Stimulated activated CD4-positive, alpha-beta T cell treated with anti-CD3 and anti-CD28 coated beads, Interleukin-4, amount 100 ng/mL, for 4 hours (primary cell): ENCODE results near the gene NDUFA13.
"Not testable (repeated sequence)": the region's sequence is repeated elsewhere in the genome, so short reads cannot be mapped to it uniquely, and the experiment has no call there.

Source experiments
- DNase-seq, 2 experiments: peaks; one replicate each; pipeline ENCODE4 v3.0.0-alpha.2; 2020

Gene NDUFA13

DNA sequence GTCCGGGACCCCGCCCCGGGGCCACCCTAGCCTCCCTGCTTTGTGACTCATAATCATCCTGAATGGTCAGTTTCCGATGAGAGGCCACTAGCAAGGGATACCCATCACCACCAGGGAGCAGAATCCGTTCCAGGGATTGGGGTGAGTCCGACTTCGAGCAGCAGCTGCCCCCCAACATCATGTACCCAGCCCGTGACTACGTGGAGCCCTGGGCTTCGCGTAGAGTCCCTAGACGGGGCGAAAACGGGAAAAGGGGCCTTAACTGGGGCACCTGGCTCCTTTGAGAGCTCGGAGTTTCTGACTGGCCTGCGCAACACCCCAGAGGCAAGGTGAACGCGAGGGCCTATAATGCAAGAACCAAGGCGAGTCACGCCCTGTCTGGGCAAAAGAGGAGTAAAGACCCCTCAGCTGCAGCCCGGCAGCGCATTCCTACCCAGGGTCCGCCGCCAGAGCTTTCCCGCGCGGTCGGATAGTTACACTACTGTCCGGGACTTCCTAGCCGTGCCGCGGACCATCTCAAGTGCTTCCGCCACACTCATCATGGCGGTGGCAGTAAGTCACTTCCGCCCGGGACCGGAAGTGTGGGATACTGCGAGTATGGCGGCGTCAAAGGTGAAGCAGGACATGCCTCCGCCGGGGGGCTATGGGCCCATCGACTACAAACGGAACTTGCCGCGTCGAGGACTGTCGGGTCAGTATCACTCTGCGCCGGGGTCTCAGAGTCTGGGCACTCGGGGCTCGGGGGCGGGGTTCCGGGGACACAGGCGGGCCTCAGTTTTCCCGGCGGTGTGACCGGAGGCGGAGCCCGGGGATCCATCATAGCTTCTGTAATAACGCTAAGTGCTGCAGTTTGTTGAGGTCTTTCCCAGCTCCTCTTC lies at the start of gene NDUFA13:
TSS of gene NDUFA13 (plus strand) at position 584 of the 878 bp plus-strand sequence. CDS start at position 598, 14 bp downstream.
- DNase-seq, result peak; percentile 89 to 92

DNA sequence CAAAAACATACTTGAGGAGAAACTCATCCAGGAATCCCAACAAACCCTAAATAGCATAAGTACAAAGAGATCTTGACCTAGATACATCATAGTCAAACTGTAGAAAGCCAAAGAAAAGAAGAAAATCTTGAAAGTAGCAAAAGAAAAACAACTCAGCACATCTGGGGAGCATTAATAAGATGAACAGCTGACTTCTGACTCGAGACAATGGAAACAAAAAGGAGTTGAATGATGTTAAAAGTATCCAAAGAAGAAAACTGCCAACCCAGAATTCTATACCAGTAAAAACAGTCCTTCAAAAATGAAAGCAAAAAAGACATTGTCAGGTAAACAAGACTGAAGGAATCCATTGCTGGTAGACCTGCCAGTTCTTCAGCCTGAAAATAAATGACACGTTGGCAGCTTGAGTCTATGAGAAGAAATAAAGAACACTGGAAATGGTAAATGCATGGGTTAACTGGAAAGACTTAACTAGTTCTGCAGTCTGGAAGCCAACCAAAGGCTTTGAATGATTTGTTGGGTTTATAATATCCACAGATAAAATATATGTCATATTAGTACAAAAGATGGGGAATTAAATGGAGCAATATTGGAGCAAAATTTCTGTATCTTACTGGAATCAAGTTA lies 47.5 kb upstream of the NDUFA13 start:
- no peak for DNase-seq

DNA sequence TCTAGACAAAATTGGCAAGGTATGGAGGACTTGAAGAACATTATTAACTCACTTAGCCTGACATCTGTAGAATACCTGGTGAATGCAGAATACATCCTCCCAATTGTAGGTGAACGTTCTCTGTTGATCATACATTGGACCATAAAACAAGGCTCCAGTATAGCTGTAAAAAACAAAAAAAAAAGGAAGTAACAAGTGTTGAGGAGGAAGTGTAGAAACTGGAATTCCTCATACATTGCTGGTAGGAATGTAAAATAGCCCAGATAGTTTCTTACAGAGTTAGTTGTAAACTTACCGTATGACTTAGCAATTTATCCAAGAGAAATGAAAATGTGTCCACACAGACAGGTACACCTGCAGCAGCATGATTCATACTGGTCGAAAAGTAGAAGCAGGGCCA lies 45.4 kb upstream of the NDUFA13 start:
- no peak for DNase-seq

DNA sequence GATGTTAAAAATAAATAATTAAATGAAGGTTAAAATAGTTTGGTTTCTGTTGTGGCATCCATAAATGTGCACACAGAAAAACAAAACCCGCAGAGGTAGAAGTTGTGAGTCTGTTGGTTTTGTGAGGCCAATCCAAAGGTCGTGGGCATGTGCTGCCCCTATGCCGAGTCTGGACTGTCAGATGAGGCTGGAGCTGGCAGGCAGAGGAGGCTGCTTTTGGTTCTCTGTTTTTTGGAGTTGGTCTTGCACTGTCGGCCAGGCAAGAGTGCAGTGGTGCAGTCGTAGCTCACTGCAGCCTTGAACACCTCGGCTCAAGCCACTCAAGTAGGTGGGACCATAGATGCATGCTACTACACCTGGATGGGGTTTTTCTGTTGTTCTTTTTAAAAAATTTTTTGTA lies 44.3 kb upstream of the NDUFA13 start:
- DNase-seq, result no peak

- DNase-seq, result not testable (repeated sequence)
Observed at GRCh38 chr19:19472106-19472505, 43.9 kb upstream of the NDUFA13 start.

- DNase-seq, result no peak
Observed at GRCh38 chr19:19475015-19475765, 40.8 kb upstream of the NDUFA13 start.

- no peak for DNase-seq
Observed at GRCh38 chr19:19475849-19476828, 39.9 kb upstream of the NDUFA13 start.

DNA sequence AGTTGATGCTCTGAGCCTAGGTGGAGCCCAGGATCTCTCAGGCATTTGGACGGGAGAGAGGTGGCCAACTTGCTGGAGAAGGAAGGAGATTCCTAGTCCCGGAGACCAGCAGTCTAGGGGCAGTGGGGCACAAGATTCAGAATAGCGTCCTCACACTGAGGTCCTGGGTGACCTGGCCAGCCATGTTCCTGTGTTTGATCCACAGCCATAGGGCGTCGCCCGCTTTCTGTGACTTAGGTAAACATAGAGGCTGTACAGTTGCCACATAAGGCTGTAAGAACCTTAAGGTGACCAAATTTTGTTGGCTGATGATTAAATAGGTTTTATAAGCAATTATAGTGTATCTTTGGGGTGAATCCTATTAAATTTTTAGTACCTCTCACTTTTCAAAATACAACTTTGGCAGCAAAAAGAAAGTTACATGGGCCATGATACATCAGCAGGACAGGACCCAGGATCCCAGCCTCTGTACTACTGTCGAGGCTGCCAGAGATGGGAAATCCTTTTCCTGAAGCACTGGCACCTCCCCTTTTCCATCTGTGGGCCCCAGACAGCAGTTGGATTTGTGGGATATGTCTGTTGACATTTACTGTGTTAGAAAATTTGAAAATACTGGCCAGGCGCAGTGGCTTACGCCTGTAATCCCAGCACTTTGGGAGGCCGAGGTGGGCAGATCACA lies 38.2 kb upstream of the NDUFA13 start:
- DNase-seq, result no peak

GRCh38 chr19:19480688-19481087 lies 35.3 kb upstream of the NDUFA13 start:
- DNase-seq, result no peak

DNA sequence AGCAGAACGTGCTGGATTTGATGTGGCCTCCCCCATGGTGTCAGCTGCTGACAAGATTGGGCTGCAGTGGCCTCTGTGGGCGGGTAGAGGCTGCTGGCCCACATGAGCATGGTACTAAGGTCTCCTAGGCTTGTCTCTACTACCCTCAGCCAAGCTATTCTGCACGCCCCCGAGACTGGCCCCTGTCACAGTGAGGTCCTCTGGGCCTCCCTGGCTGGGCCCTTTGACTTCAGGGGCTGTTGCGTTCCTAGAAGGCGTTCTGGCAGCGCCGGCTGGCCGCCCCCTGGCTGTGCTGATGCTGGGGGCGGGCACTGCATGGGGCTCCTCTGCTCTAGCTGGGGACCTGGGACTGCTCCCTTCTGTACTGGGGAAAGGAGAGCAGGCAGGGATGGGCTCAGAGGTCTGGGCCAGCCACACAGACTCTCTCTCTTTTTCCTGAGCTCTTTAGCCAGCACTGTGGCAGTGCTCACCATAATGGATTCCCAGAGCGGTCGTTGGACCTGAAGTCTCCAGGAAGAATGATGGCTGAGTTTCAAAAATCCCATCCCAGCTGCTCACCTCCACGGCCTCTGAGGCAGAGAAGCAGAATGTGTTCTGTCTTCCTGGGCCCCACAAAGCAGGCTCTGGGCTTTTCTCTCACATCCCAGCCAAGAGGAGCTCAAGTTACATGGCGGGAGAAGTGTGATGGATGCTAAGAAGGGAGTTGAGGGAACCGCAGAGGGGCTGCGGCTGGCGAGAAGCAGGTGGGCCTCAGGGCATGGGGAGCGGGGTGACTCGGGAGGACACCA lies 33.0 kb upstream of the NDUFA13 start:
- no peak for DNase-seq

DNA sequence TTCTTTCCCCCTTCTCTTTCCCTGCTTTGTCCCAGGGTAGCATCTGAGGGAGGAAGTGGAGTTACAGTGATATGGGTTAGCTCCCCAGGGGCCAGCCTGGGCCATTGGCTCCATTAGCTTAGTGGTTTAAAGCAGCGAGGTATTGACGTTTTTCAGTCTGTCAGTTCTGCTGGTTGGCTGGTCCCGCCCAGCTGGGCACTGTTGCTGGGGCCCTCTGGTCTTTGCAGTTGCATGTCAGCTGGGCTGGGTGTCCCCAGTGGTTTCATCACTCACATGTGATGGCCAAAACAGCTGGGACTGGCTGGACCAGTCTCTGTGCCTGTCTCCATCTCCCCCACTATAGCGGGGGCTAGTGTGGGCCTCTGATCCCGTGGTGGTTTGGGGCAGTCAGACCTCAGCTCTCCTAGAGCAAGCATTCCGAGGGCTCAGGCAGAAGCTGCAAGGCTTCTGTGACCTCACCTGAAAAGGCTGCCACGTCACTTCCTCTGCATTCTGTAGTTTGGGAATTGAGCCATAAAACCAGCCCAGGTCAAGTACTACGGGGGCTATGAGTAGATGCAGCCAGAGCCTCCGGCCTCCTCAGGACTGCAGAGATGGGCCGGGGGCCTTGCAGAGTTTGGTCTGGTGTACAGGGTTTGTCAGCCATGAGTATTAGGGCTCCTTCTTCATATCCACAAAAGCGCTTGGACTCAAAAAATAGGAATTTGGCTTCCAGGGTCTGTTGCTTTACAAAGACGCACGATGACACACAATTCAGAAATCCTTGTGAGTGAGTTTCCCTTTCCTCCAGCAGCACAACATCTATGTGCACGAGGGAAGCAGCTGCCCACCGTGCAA lies 30.6 kb upstream of the NDUFA13 start:
- no peak for DNase-seq

DNA sequence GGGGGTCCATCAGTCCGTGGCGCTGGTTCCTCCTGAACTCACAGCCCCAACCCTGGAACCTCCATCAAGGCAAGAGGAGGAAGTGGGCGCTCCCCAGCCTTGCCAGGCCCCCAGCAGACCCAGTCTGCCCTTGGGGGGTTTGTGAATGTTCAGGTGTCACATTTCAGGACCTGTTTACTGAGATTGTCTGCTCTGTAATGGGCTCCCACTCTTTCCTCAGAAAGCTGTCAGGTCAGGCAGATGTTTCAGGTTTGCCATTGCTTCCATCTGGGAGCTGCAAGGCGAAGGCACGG lies 30.1 kb upstream of the NDUFA13 start:
- DNase-seq, result no peak

DNA sequence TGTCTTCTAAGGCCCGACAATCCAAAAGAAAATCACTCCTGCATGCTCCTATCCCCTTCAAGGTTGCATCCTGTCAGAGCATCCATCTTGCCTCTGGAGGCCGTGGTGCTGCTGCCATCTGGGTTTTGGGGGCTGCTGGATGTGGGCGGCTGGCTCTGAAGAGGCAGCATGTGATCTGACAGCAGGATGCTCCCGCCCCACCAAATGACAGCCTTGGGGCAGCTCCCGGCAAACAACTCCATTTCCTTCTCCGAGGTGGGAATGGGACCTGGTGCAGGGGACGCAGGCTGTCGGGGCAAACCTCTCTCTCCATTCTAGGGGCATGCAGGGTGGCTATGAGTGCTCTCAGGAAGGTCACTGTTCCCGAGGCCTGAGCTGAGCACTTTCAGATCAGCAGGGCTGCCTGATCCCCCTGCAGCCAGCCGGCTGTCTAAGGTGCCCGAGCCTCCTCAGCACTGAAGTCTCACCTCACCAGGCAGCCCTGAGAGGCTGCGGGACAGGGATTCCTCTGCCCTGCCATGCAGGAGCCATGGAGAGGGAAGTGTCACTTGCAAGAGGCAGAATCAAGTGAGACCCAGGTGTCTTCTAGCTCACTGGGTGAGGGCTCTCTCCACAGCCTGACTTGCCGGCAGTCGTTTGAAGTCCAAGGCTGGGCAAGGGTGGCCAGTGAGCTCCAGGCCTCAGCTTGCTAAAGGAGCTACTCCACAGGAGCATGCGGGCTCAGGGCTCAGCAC lies 29.5 kb upstream of the NDUFA13 start:
- no peak for DNase-seq

DNA sequence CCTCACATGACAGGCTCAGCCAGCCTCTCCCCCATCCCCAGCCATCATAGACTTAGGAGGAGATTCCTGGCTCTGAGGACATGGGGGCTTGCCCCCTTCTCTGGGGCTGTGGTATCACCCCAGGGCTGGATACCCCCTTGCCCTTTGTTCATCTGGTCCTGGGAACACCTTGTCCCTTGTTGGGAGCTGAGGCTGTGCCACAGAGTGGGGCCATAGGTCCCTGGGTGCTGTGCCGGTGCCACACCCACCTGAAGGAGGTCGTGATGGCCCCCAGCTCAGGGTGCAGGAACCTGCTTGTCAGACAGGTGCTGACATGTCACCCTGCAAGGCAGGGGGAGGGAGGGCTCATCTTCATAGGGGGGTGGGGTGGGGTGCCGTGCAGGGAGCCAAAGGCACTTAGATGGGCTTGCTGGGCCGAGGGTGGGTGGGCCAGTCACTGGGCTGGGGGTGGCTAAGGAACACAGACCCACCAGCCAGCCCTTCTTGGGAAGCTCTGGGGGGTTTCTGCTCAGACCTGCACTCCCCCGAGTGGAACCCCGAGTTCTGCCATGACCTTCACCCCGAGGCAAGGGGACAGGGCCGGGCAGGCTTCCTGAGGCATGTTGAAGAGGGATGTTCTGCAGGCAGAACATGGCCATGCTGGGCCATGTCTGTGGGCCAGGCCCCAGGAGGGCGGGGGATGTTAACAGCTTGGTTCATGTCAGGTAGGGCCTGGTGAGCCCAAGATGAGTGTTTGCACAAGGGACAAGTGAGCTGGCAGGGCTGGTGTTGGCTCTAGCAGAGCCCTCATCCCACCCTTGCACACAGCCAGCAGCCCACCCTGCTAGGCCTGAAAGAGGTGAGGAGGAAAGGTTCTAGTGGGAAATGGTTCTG lies 28.7 kb upstream of the NDUFA13 start:
- DNase-seq, result no peak

GRCh38 chr19:19487950-19488874 lies 27.8 kb upstream of the NDUFA13 start:
- no peak for DNase-seq

GRCh38 chr19:19488875-19489690 lies 26.9 kb upstream of the NDUFA13 start:
- DNase-seq, result peak; percentile 59 to 83
